ENCODE results near the gene C16orf92. TPM values are rescaled to one million over a fixed set of nuclear protein-coding genes. Genes with fewer than 3 reads are reported as not detected.

The C16orf92 gene
- total RNA-seq, 1 donor from 2014 or later = not detected

- H3K27ac ChIP-seq = peak overlapping the region; percentile 65
- peak overlapping the region; percentile 38 for H3K4me3 ChIP-seq
- no peak for ATAC-seq
- intact Hi-C loops (cut with DNase I) = no loop called here
- no peaks in the 10 kb centered on the region for H3K9me3 ChIP-seq
- peak; percentile 39 for DNase-seq
- H3K4me1 ChIP-seq = peaks cover 55% of the 10 kb centered on the region
- no peak for TF ChIP-seq CTCF (IDR thresholded peaks at IDR 0.05)
- peaks cover 97% of the 10 kb centered on the region for H3K36me3 ChIP-seq
- H3K27me3 ChIP-seq (ENCODE audit: low read depth) = no peaks in the 10 kb centered on the region
These were observed 35.5 kb upstream of the C16orf92 start for GRCh38 chr16:29987371-29988085.

GRCh38 chr16:29988346-29989075, 34.5 kb upstream of the C16orf92 start:
- TF ChIP-seq CTCF (IDR thresholded peaks at IDR 0.05) = no peak
- Histone ChIP-seq H3K36me3 (peaks cover 97% of the 10 kb centered on the region), H3K27me3 (ENCODE audit: low read depth) (no peaks in the 10 kb centered on the region), H3K4me3 (peak overlapping the region; percentile 38), H3K27ac (peak overlapping the region; percentile 65), H3K4me1 (peaks cover 58% of the 10 kb centered on the region), H3K9me3 (no peaks in the 10 kb centered on the region)
- ATAC-seq (peak; percentile 3 to 8), DNase-seq (peak; percentile 49)
- intact Hi-C loops (cut with DNase I) = no loop called here

GRCh38 chr16:29989111-29989858, 33.7 kb upstream of the C16orf92 start:
- ATAC-seq (peak; percentile 75 to 80), DNase-seq (peak; percentile 77)
- H3K36me3 ChIP-seq = peaks cover 96% of the 10 kb centered on the region
- H3K27me3 ChIP-seq (ENCODE audit: low read depth) = no peaks in the 10 kb centered on the region
- no peak for TF ChIP-seq CTCF (IDR thresholded peaks at IDR 0.05)
- H3K4me3 ChIP-seq = peak overlapping the region; percentile 38
- no peaks in the 10 kb centered on the region for H3K9me3 ChIP-seq
- H3K4me1 ChIP-seq = peaks cover 59% of the 10 kb centered on the region
- intact Hi-C loops (cut with DNase I) = no loop called here
- peak overlapping the region; percentile 76 for H3K27ac ChIP-seq

GRCh38 chr16:29990034-29990433, 33.0 kb upstream of the C16orf92 start:
- Histone ChIP-seq H3K4me1 (peaks cover 61% of the 10 kb centered on the region), H3K27me3 (ENCODE audit: low read depth) (no peaks in the 10 kb centered on the region), H3K27ac (peak overlapping the region; percentile 76), H3K36me3 (peaks cover 89% of the 10 kb centered on the region), H3K4me3 (peak overlapping the region; percentile 2), H3K9me3 (no peaks in the 10 kb centered on the region)
- ATAC-seq (peak; percentile 78 to 81), DNase-seq (peak; percentile 54)
- no peak for TF ChIP-seq CTCF (IDR thresholded peaks at IDR 0.05)
- intact Hi-C loops (cut with DNase I) = no loop called here

- Histone ChIP-seq H3K27ac (peak overlapping the region; percentile 41), H3K36me3 (peaks cover 79% of the 10 kb centered on the region), H3K4me1 (peaks cover 55% of the 10 kb centered on the region), H3K4me3 (no peak overlapping the region), H3K27me3 (ENCODE audit: low read depth) (no peaks in the 10 kb centered on the region), H3K9me3 (no peaks in the 10 kb centered on the region)
- ATAC-seq (no peak), DNase-seq (no peak)
- intact Hi-C loops (cut with DNase I) = no loop called here
- TF ChIP-seq CTCF (IDR thresholded peaks at IDR 0.05) = no peak
These were observed 32.0 kb upstream of the C16orf92 start for GRCh38 chr16:29990883-29991570.

All from lower lobe of right lung (tissue), 2 donors.